Trophoblast cell (in vitro differentiated cells and primary cell): ENCODE data around the gene SPP1.

Experiments
- DNase-seq, 2 donors: peaks; one replicate each; pipeline ENCODE4 v3.0.0-alpha.2; 2016
- H2AFZ ChIP-seq: 2 replicates; pipeline ENCODE4 v1.6.1; 2013; ENCODE audit warnings: low read length, moderate library complexity, mild to moderate bottlenecking; ENCODE audit not compliant: insufficient read depth, poor library complexity
- H2AK5ac ChIP-seq: 2 replicates; pipeline ENCODE4 v1.6.1; 2013; ENCODE audit warnings: mild to moderate bottlenecking, low read length
- H2BK120ac ChIP-seq: 2 replicates; pipeline ENCODE4 v1.6.1; 2013; ENCODE audit warnings: low read length, mild to moderate bottlenecking, moderate library complexity; ENCODE audit not compliant: insufficient read depth, poor library complexity
- H2BK12ac ChIP-seq: 2 replicates; pipeline ENCODE4 v1.6.1; 2013; ENCODE audit warnings: mild to moderate bottlenecking, low read length, moderate library complexity
- H2BK5ac ChIP-seq: 2 replicates; pipeline ENCODE4 v1.6.1; 2013; ENCODE audit warnings: low read length, low read depth, moderate library complexity, mild to moderate bottlenecking; ENCODE audit not compliant: poor library complexity
- H3K14ac ChIP-seq: 2 replicates; pipeline ENCODE4 v1.6.1; 2013; ENCODE audit warnings: mild to moderate bottlenecking, low read length
- H3K18ac ChIP-seq: 2 replicates; pipeline ENCODE4 v1.6.1; 2013; ENCODE audit warnings: mild to moderate bottlenecking, low read length
- H3K23ac ChIP-seq: 2 replicates; pipeline ENCODE4 v1.6.1; 2013; ENCODE audit warnings: low read length
- H3K27ac ChIP-seq: 2 replicates; pipeline ENCODE4 v1.5.1; 2013; ENCODE audit warnings: low read depth, mild to moderate bottlenecking, inconsistent platforms, low read length, moderate library complexity
- H3K27me3 ChIP-seq: 2 replicates; pipeline ENCODE4 v1.6.1; 2013; ENCODE audit warnings: inconsistent platforms, mild to moderate bottlenecking, low read length, moderate library complexity; ENCODE audit not compliant: insufficient read depth
- H3K36me3 ChIP-seq, 2 experiments: 1 replicate in 1 of 2; 2 replicates in 1 of 2; pipeline ENCODE4 v1.6.1; 2013; ENCODE audit warnings: low read length in 2 of 2, mild to moderate bottlenecking in 2 of 2, moderate library complexity in 1 of 2; ENCODE audit not compliant: insufficient read depth in 2 of 2, control insufficient read depth in 1 of 2
- H3K4ac ChIP-seq: 2 replicates; pipeline ENCODE4 v1.6.1; 2013; ENCODE audit warnings: low read depth, mild to moderate bottlenecking, low read length, moderate library complexity
- H3K4me1 ChIP-seq, 2 experiments: 1 replicate in 1 of 2; 2 replicates in 1 of 2; pipeline ENCODE4 v1.6.1; 2013; ENCODE audit warnings: low read length in 2 of 2, mild to moderate bottlenecking in 2 of 2, moderate library complexity in 1 of 2; ENCODE audit not compliant: insufficient read depth in 2 of 2, control insufficient read depth in 1 of 2
- H3K4me2 ChIP-seq: 2 replicates; pipeline ENCODE4 v1.6.1; 2013; ENCODE audit warnings: inconsistent platforms, mild to moderate bottlenecking, low read length, moderate library complexity
- H3K4me3 ChIP-seq: 2 replicates; pipeline ENCODE4 v1.5.1; 2013; ENCODE audit warnings: mild to moderate bottlenecking, low read depth, low read length, inconsistent platforms
- H3K79me1 ChIP-seq: one replicate; pipeline ENCODE4 v1.6.1; 2013; ENCODE audit warnings: low read length
- H3K79me2 ChIP-seq: 2 replicates; pipeline ENCODE4 v1.6.1; 2013; ENCODE audit warnings: low read length, mild to moderate bottlenecking; ENCODE audit not compliant: control insufficient read depth, insufficient read depth, poor library complexity
- H3K9ac ChIP-seq: 2 replicates; pipeline ENCODE4 v1.6.1; 2013; ENCODE audit warnings: mild to moderate bottlenecking, low read length
- H3K9me3 ChIP-seq: 2 replicates; pipeline ENCODE4 v1.6.1; 2013; ENCODE audit warnings: low read depth, mild to moderate bottlenecking, control low read depth, inconsistent platforms, low read length; ENCODE audit not compliant: insufficient read depth
- H4K12ac ChIP-seq: 2 replicates; pipeline ENCODE4 v1.6.1; 2013; ENCODE audit warnings: low read depth, mild to moderate bottlenecking, low read length, moderate library complexity
- H4K8ac ChIP-seq: 2 replicates; pipeline ENCODE4 v1.6.1; 2013; ENCODE audit warnings: low read depth, mild to moderate bottlenecking, low read length, moderate library complexity
- H4K91ac ChIP-seq: one replicate; pipeline ENCODE4 v1.6.1; 2013; ENCODE audit warnings: low read depth, mild to moderate bottlenecking, low read length, moderate library complexity
- WGBS: extraction: QIAGEN DNeasy Blood & Tissue Kit; methylation state at CpG from one replicate; pipeline ENCODE4 v1.1.7; 2013; ENCODE audit warnings: missing lambda C conversion rate; ENCODE audit not compliant: insufficient read length, insufficient coverage; ENCODE audit errors: extremely low coverage; 5-methylcytosine and 5-hydroxymethylcytosine counted together

Gene SPP1

DNA sequence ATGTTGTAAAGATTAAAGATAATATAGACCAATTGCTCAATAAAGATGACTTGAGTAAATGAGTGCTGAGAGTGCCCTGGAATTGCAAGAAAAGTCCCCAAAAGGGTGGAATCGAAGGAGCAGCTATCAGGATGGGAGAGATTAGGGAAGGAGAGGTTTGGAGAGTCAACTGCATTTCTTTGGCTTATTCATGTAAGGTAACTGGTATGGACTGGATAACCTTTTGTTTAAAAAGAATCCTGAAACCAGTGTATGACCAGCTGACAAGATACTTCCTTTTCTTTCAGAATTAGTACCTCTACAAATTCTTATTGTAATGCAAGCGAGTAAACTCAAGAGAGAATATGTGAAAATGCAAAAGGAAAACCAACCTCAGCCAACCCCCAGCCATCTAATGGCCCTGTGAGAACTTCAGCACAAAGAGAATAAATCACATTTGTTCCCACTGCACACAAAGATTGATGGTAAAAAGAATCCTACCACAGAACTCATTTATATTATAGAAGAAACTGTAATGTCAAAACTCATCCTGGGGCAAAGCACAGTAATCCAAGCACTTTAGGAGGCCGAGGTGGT, 24.5 kb upstream of the SPP1 start:
- no peak for DNase-seq
- H2BK5ac ChIP-seq, result no peak overlapping the region
- H2AK5ac ChIP-seq, result no peak overlapping the region
- WGBS, result no CpG with 5 or more reads among the region's 3 CpGs
- no peak overlapping the region for H3K4me3 ChIP-seq
- no peak overlapping the region for H4K12ac ChIP-seq
- no peaks in the 10 kb centered on the region for H3K4me1 ChIP-seq
- no peaks in the 10 kb centered on the region for H3K79me1 ChIP-seq
- H2AFZ ChIP-seq, result no peak overlapping the region
- H3K4ac ChIP-seq, result no peak overlapping the region
- no peak overlapping the region for H2BK12ac ChIP-seq
- no peak overlapping the region for H4K8ac ChIP-seq
- no peak overlapping the region for H3K9ac ChIP-seq
- no peak overlapping the region for H2BK120ac ChIP-seq
- H3K9me3 ChIP-seq, result no peaks in the 10 kb centered on the region
- no peak overlapping the region for H4K91ac ChIP-seq
- no peaks in the 10 kb centered on the region for H3K79me2 ChIP-seq
- H3K14ac ChIP-seq, result no peak overlapping the region
- no peak overlapping the region for H3K23ac ChIP-seq
- no peak overlapping the region for H3K18ac ChIP-seq
- H3K27ac ChIP-seq, result no peak overlapping the region
- no peaks in the 10 kb centered on the region for H3K27me3 ChIP-seq
- H3K36me3 ChIP-seq, result no peaks in the 10 kb centered on the region
- H3K4me2 ChIP-seq, result no peak overlapping the region

DNA sequence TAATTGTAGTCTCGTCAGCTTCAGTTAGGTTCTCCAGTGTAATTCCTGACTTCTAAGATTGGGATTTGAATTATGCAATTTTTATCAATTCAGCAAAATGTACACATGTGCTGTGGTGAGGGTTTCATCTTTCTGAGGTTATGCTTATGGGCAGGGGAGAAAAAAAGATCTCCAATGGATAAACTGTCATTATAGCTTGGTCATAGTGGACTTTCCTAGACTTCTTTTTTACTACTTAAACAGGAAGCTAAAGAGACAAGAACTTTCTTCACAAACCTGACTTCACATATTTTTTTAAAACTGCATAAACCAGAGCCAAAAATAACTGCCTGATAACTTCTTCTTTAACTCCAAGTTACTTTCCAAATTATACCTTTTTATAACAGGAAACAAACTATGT, 21.7 kb upstream of the SPP1 start:
- no peak overlapping the region for H3K23ac ChIP-seq
- H3K14ac ChIP-seq, result no peak overlapping the region
- no peaks in the 10 kb centered on the region for H3K36me3 ChIP-seq
- no peak overlapping the region for H3K27ac ChIP-seq
- no peaks in the 10 kb centered on the region for H3K27me3 ChIP-seq
- no peaks in the 10 kb centered on the region for H3K9me3 ChIP-seq
- H3K79me1 ChIP-seq, result no peaks in the 10 kb centered on the region
- no peak overlapping the region for H3K18ac ChIP-seq
- no peaks in the 10 kb centered on the region for H3K79me2 ChIP-seq
- no peak overlapping the region for H3K4me3 ChIP-seq
- H2BK120ac ChIP-seq, result no peak overlapping the region
- no peaks in the 10 kb centered on the region for H3K4me1 ChIP-seq
- no peak for DNase-seq
- no peak overlapping the region for H2AK5ac ChIP-seq
- no peak overlapping the region for H4K12ac ChIP-seq
- WGBS, result no CpG with 5 or more reads among the region's 1 CpG
- no peak overlapping the region for H3K4ac ChIP-seq
- H4K91ac ChIP-seq, result no peak overlapping the region
- no peak overlapping the region for H2BK5ac ChIP-seq
- no peak overlapping the region for H3K4me2 ChIP-seq
- H3K9ac ChIP-seq, result no peak overlapping the region
- H2AFZ ChIP-seq, result no peak overlapping the region
- H2BK12ac ChIP-seq, result no peak overlapping the region
- no peak overlapping the region for H4K8ac ChIP-seq

DNA sequence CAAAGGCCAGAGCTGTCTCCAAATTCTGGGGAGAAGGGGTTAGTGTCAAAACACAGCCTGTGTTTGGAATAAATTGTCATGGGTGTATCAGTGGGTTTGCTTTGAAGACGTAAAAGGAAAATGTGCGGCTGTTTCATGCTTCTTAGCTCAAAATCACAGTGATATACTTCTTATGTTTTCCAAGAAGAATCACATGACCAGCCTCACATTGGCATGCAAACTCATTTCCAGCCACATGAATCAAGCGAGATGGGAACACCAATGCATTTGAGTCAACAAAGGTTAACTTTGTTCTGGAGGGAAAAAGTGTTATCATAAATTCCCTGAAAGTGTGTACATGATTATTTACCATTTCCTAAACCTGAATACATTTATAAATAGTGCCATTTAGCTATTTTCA, 19.0 kb upstream of the SPP1 start:
- H3K14ac ChIP-seq, result no peak overlapping the region
- no peak overlapping the region for H3K27ac ChIP-seq
- no peaks in the 10 kb centered on the region for H3K36me3 ChIP-seq
- H2BK120ac ChIP-seq, result no peak overlapping the region
- no peaks in the 10 kb centered on the region for H3K27me3 ChIP-seq
- H2BK12ac ChIP-seq, result no peak overlapping the region
- no peak overlapping the region for H3K4ac ChIP-seq
- no peaks in the 10 kb centered on the region for H3K9me3 ChIP-seq
- no peak overlapping the region for H2BK5ac ChIP-seq
- H3K18ac ChIP-seq, result no peak overlapping the region
- H4K91ac ChIP-seq, result no peak overlapping the region
- no peak for DNase-seq
- no peaks in the 10 kb centered on the region for H3K79me2 ChIP-seq
- no peak overlapping the region for H3K9ac ChIP-seq
- H3K4me1 ChIP-seq, result no peaks in the 10 kb centered on the region
- H2AFZ ChIP-seq, result no peak overlapping the region
- no peak overlapping the region for H3K4me2 ChIP-seq
- H4K8ac ChIP-seq, result no peak overlapping the region
- no peak overlapping the region for H2AK5ac ChIP-seq
- no peaks in the 10 kb centered on the region for H3K79me1 ChIP-seq
- no peak overlapping the region for H3K23ac ChIP-seq
- no peak overlapping the region for H4K12ac ChIP-seq
- H3K4me3 ChIP-seq, result no peak overlapping the region
- WGBS, result no CpG with 5 or more reads among the region's 3 CpGs

DNA sequence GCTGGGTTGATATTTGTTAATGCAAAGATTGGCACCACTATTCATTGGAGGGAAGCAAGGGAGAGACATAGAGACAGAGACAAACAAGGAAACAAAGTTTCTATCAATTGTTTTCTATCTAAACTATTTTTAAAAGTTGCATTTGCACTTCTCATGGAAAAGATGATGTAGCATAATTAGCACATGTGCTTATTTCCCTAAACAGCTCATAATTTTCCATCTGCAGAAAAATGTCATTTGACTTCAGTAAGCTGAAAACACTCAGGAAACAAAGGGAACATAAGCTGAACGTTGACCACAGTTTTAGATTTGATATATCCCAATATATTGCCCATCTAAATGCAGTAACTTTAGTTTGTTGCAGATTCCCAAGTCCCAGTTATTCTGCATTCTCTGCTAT, 18.5 kb upstream of the SPP1 start:
- Histone ChIP-seq H2BK120ac (no peak overlapping the region), H3K4me1 (no peaks in the 10 kb centered on the region), H3K9me3 (no peaks in the 10 kb centered on the region), H2AFZ (no peak overlapping the region), H3K23ac (no peak overlapping the region), H3K79me2 (no peaks in the 10 kb centered on the region), H3K27ac (no peak overlapping the region), H3K79me1 (no peaks in the 10 kb centered on the region), H3K27me3 (no peaks in the 10 kb centered on the region), H4K91ac (no peak overlapping the region), H3K14ac (no peak overlapping the region), H3K4me3 (no peak overlapping the region), H2BK5ac (no peak overlapping the region), H4K8ac (no peak overlapping the region), H3K18ac (no peak overlapping the region), H3K4me2 (no peak overlapping the region), H4K12ac (no peak overlapping the region), H2BK12ac (no peak overlapping the region), H3K9ac (no peak overlapping the region), H3K4ac (no peak overlapping the region), H3K36me3 (no peaks in the 10 kb centered on the region), H2AK5ac (no peak overlapping the region)
- DNase-seq, result no peak
- WGBS, result no CpG with 5 or more reads among the region's 1 CpG
